Caco-2 (cell line): ENCODE results near the gene VIPAS39. TPM values are rescaled to one million over a fixed set of nuclear protein-coding genes. Genes with fewer than 3 reads are reported as not detected.

Experiments used
- BruUV-seq: library from RNA; stranded (reverse); fragments of 400-500 nt; replicated peaks from 2 replicates; lab custom pipeline; 2021; lab: Mats Ljungman, UMichigan
- CTCF ChIA-PET: fragments of 300-600 bp; sonication (Branson Sonifier 250); formaldehyde crosslinking; loops from one replicate; lab custom pipeline; 2022; ENCODE audit warnings: antibody characterized with exemption; lab: Charles Lee
- POLR2A ChIA-PET: fragments of 300-600 bp; sonication (Branson Sonifier 250); formaldehyde crosslinking; loops from one replicate; lab custom pipeline; 2022; ENCODE audit warnings: antibody characterized with exemption; lab: Charles Lee
- DNase-seq, 2 experiments: peaks; one replicate each; pipeline versions ENCODE4 v3.0.0 to v3.0.0-alpha.2; 2020 to 2022
- H3K27me3 ChIP-seq: replicated peaks from 2 replicates; pipeline ENCODE4 v1.6.0; 2011; ENCODE audit warnings: low read length; ENCODE audit not compliant: control insufficient read depth, insufficient read depth
- H3K36me3 ChIP-seq: 2 replicates; pipeline ENCODE4 v1.5.1; 2011; ENCODE audit warnings: low read length; ENCODE audit not compliant: control insufficient read depth, insufficient read depth
- H3K4me1 ChIP-seq: fragments of 250-450 bp; sonication (Bioruptor Pico); 2 replicates; pipeline ENCODE4 v1.5.1; 2020; ENCODE audit warnings: mild to moderate bottlenecking
- H3K4me3 ChIP-seq: 2 replicates; pipeline ENCODE4 v1.5.1; 2011; ENCODE audit warnings: low read depth, mild to moderate bottlenecking, control low read depth, low read length
- H3K9me3 ChIP-seq: fragments of 250-450 bp; sonication (Bioruptor Pico); 2 replicates; pipeline ENCODE4 v1.5.1; 2020; ENCODE audit warnings: mild to moderate bottlenecking, moderate library complexity
- H3K27ac Mint-ChIP-seq: one replicate; pipeline ENCODE4 v1.8.0; 2022; ENCODE audit warnings: mixed read lengths; ENCODE audit not compliant: unreplicated experiment
- H3K27me3 Mint-ChIP-seq: one replicate; pipeline ENCODE4 v1.8.0; 2022; ENCODE audit warnings: mixed read lengths; ENCODE audit not compliant: insufficient read depth, unreplicated experiment
- H3K36me3 Mint-ChIP-seq: one replicate; pipeline ENCODE4 v1.8.0; 2022; ENCODE audit warnings: mild to moderate bottlenecking, mixed read lengths; ENCODE audit not compliant: insufficient read depth, unreplicated experiment
- H3K4me1 Mint-ChIP-seq: one replicate; pipeline ENCODE4 v1.8.0; 2022; ENCODE audit warnings: low read depth, mixed read lengths; ENCODE audit not compliant: unreplicated experiment
- H3K4me3 Mint-ChIP-seq: one replicate; pipeline ENCODE4 v1.8.0; 2022; ENCODE audit warnings: mild to moderate bottlenecking, moderate library complexity, mixed read lengths; ENCODE audit not compliant: unreplicated experiment
- H3K9me3 Mint-ChIP-seq: one replicate; pipeline ENCODE4 v1.8.0; 2022; ENCODE audit warnings: mixed read lengths; ENCODE audit not compliant: unreplicated experiment
- CTCF ChIP-seq, 2 experiments: fragments of 200-600 bp in 1 of 2; IDR thresholded peaks; 1 replicate in 1 of 2; 2 replicates in 1 of 2; pipeline versions ENCODE4 v1.5.1 to v1.8.0; 2011 to 2022; ENCODE audit warnings: antibody characterized with exemption in 1 of 2, control low read depth in 1 of 2, inconsistent platforms in 1 of 2, low read depth in 1 of 2, low read length in 1 of 2, mild to moderate bottlenecking in 1 of 2, moderate library complexity in 1 of 2; ENCODE audit not compliant: insufficient read depth in 1 of 2, severe bottlenecking in 1 of 2, unreplicated experiment in 1 of 2
- intact Hi-C: fragments of 100-400 bp; cut with micrococcal nuclease; formaldehyde crosslinking; loops from one replicate; pipeline ENCODE4 v1.10.0; 2022; ENCODE audit not compliant: unreplicated experiment
- total RNA-seq: library from RNA; stranded (reverse); gene quantifications from 2 replicates; pipeline ENCODE4 v1.2.3, GENCODE V29; 2022

VIPAS39 gene
- total RNA-seq, 1 experiment from 2014 or later, result 20.7 TPM

GRCh38 chr14:77489041-77489440, 31.6 kb upstream of the VIPAS39 start:
- peaks cover 5% of the 10 kb centered on the region for H3K36me3 Mint-ChIP-seq
- Histone ChIP-seq H3K9me3 (no peaks in the 10 kb centered on the region), H3K4me3 (no peak overlapping the region), H3K36me3 (no peaks in the 10 kb centered on the region), H3K27me3 (no peaks in the 10 kb centered on the region), H3K4me1 (no peaks in the 10 kb centered on the region)
- BruUV-seq, result no TSS peak
- H3K27me3 Mint-ChIP-seq, result no peaks in the 10 kb centered on the region
- DNase-seq, result no peak
- H3K27ac Mint-ChIP-seq, result no peak overlapping the region
- ChIA-PET CTCF (no interaction called here), POLR2A (no interaction called here)
- H3K4me3 Mint-ChIP-seq, result no peak overlapping the region
- H3K4me1 Mint-ChIP-seq, result no peaks in the 10 kb centered on the region
- H3K9me3 Mint-ChIP-seq, result no peaks in the 10 kb centered on the region
- TF ChIP-seq CTCF (IDR thresholded peaks at IDR 0.05; ENCODE audit: insufficient read depth in 1 of 2, low read depth in 1 of 2, low read length in 1 of 2, severe bottlenecking in 1 of 2, unreplicated experiment in 1 of 2), result no peak
- intact Hi-C loops, result no loop called here

- Mint-ChIP-seq H3K4me1 (no peaks in the 10 kb centered on the region), H3K36me3 (peaks cover 5% of the 10 kb centered on the region), H3K4me3 (no peak overlapping the region), H3K9me3 (no peaks in the 10 kb centered on the region), H3K27ac (no peak overlapping the region), H3K27me3 (no peaks in the 10 kb centered on the region)
- no peak for DNase-seq
- POLR2A ChIA-PET, result no interaction called here
- Histone ChIP-seq H3K4me3 (no peak overlapping the region), H3K4me1 (no peaks in the 10 kb centered on the region; the same call in 1 of the 2 replicates), H3K36me3 (no peaks in the 10 kb centered on the region), H3K27me3 (no peaks in the 10 kb centered on the region), H3K9me3 (no peaks in the 10 kb centered on the region)
- CTCF ChIA-PET, result no interaction called here
- BruUV-seq, result no TSS peak
- intact Hi-C loops, result no loop called here
- no peak for TF ChIP-seq CTCF (IDR thresholded peaks at IDR 0.05; ENCODE audit: insufficient read depth in 1 of 2, low read depth in 1 of 2, low read length in 1 of 2, severe bottlenecking in 1 of 2, unreplicated experiment in 1 of 2)
Observed at GRCh38 chr14:77488558-77488957, 31.2 kb upstream of the VIPAS39 start.

GRCh38 chr14:77485901-77486678, 28.7 kb upstream of the VIPAS39 start:
- Mint-ChIP-seq H3K4me3 (no peak overlapping the region), H3K27me3 (no peaks in the 10 kb centered on the region), H3K36me3 (peaks cover 10% of the 10 kb centered on the region), H3K27ac (no peak overlapping the region), H3K9me3 (no peaks in the 10 kb centered on the region), H3K4me1 (no peaks in the 10 kb centered on the region)
- CTCF ChIA-PET, result no interaction called here
- no peak for DNase-seq
- H3K4me3 ChIP-seq, result no peak overlapping the region
- no peak for TF ChIP-seq CTCF (IDR thresholded peaks at IDR 0.05; ENCODE audit: insufficient read depth in 1 of 2, low read depth in 1 of 2, low read length in 1 of 2, severe bottlenecking in 1 of 2, unreplicated experiment in 1 of 2)
- POLR2A ChIA-PET, result no interaction called here
- no peaks in the 10 kb centered on the region for H3K36me3 ChIP-seq
- H3K4me1 ChIP-seq, result peaks cover 5% of the 10 kb centered on the region
- H3K27me3 ChIP-seq, result no peaks in the 10 kb centered on the region
- no TSS peak for BruUV-seq
- H3K9me3 ChIP-seq, result no peaks in the 10 kb centered on the region
- intact Hi-C loops, result no loop called here
